Ovary (tissue), 3 donors: Measurements from ENCODE around the gene NCAPG.

Source experiments
- EP300 ChIP-seq: sonication (generic); formaldehyde crosslinking; IDR thresholded peaks from one replicate; pipeline ENCODE4 v1.6.1; 2017; ENCODE audit warnings: antibody characterized with exemption
- POLR2A ChIP-seq: fragments of 450-650 bp; IDR thresholded peaks from one replicate; pipeline ENCODE4 v1.6.1; 2017; ENCODE audit warnings: antibody characterized with exemption, mild to moderate bottlenecking, moderate library complexity
- TF ChIP-seq, protein P1 (sequence below), 3 donors: fragments of 450-650 bp in 2 of 3; fragments of 200-600 bp in 1 of 3; IDR thresholded peaks; one replicate each; pipeline versions ENCODE4 v1.5.1 to v1.8.0; 2016 to 2022; ENCODE audit warnings: antibody characterized with exemption in 3 of 3, mild to moderate bottlenecking in 1 of 3
- donor health status: DM: no; HTN: no; CAD: no.

DNA sequence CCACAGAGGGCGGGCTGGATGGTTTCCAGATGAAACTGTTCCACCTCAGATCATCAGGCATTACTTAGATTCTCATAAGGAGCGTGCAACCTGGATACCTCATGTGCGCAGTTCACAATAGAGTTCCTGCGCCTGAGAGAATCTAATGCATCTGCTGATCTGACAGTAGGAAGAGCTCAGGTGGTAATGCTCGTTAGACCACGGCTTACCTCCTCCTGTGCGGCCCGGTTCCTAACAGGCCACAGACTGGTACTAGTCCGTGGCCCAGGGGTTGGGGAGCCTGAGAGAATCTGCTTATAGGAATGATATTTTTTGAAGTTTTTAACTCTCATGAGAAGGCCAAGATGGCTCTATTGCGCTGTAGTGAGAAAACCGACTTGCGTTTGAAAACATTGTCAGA, 5.4 kb downstream of the NCAPG start:
- no peak for TF ChIP-seq POLR2A
- TF ChIP-seq, protein P1, sequence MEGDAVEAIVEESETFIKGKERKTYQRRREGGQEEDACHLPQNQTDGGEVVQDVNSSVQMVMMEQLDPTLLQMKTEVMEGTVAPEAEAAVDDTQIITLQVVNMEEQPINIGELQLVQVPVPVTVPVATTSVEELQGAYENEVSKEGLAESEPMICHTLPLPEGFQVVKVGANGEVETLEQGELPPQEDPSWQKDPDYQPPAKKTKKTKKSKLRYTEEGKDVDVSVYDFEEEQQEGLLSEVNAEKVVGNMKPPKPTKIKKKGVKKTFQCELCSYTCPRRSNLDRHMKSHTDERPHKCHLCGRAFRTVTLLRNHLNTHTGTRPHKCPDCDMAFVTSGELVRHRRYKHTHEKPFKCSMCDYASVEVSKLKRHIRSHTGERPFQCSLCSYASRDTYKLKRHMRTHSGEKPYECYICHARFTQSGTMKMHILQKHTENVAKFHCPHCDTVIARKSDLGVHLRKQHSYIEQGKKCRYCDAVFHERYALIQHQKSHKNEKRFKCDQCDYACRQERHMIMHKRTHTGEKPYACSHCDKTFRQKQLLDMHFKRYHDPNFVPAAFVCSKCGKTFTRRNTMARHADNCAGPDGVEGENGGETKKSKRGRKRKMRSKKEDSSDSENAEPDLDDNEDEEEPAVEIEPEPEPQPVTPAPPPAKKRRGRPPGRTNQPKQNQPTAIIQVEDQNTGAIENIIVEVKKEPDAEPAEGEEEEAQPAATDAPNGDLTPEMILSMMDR (IDR thresholded peaks at IDR 0.05): no peak
- TF ChIP-seq EP300: no peak
